Measurements from ENCODE around the gene TFB1M.

DNA sequence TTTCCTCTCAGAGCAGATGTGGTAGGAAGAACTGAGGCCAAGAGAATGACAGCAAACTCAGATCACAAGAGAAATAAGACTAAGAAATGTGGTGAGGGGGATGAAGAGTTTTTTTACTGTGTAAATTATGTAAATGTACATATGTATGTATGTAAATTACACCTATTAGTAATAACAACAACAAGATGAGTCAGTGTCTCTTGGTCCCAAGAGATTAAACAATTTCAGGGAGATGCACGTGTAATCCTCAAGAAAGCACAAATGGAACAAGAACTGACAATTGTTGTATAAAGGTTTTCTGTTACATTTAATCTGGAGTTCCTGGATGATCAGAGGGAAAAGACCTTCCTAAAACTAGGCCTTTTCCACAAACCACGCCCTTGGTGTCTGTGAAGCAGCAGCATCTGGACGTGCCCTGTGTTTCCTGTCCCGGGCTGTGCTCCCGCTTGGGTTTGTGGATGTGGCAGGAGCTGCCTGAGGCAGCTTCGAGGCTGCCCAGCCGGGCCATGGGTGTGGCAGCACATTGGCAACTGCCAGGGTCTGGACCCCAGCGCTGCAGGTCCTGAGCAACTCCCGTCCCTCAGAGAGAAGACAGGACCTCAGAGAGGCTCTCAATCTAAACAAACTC is 49.5 kb downstream of the TFB1M start:
- TF ChIP-seq, protein P1, sequence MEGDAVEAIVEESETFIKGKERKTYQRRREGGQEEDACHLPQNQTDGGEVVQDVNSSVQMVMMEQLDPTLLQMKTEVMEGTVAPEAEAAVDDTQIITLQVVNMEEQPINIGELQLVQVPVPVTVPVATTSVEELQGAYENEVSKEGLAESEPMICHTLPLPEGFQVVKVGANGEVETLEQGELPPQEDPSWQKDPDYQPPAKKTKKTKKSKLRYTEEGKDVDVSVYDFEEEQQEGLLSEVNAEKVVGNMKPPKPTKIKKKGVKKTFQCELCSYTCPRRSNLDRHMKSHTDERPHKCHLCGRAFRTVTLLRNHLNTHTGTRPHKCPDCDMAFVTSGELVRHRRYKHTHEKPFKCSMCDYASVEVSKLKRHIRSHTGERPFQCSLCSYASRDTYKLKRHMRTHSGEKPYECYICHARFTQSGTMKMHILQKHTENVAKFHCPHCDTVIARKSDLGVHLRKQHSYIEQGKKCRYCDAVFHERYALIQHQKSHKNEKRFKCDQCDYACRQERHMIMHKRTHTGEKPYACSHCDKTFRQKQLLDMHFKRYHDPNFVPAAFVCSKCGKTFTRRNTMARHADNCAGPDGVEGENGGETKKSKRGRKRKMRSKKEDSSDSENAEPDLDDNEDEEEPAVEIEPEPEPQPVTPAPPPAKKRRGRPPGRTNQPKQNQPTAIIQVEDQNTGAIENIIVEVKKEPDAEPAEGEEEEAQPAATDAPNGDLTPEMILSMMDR (IDR thresholded peaks at IDR 0.05) = no peak
- no peak for TF ChIP-seq POLR2A (IDR thresholded peaks at IDR 0.05)
